Measurements from ENCODE around the gene POMP. TPM values are rescaled to one million over a fixed set of nuclear protein-coding genes. Genes with fewer than 3 reads are reported as not detected.

POMP gene
- total RNA-seq, 1 experiment from 2014 or later = 102 TPM

DNA sequence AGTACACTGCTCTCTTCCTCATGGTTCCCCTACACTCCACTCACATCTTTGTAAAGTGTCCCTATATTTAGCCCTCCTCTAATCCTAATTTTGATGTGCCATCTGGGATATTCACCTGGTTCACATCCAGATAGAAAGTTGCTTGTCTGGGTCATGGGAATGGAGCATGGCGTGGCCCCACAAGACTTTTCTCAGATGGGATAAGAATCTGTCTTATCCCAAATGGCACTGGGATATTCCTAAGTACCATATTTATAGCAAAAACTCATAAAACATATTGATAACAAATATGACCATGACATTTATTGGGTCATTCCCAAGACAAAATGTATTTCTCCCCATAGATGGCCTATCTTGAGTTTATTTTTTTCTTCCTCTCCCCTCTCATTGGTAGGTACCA, 49.5 kb upstream of the POMP start:
- Histone ChIP-seq H2BK15ac (ENCODE audit: low read depth, low read length) (no peak overlapping the region), H3K56ac (ENCODE audit: insufficient read length, low read depth, low read length) (no peak overlapping the region), H2BK20ac (ENCODE audit: low read depth, low read length, poor library complexity, severe bottlenecking) (no peak overlapping the region), H3K23ac (ENCODE audit: insufficient read length, low read depth, low read length) (no peak overlapping the region), H4K91ac (ENCODE audit: insufficient read length, low read depth, low read length) (no peak overlapping the region), H2AFZ (ENCODE audit: low read length) (no peak overlapping the region), H3K79me2 (ENCODE audit: insufficient read depth, low read length) (no peaks in the 10 kb centered on the region), H3K9me3 (ENCODE audit: control insufficient read depth, low read depth, low read length) (no peaks in the 10 kb centered on the region), H3K4me2 (ENCODE audit: insufficient read depth, insufficient read length, low read length) (no peak overlapping the region), H2BK5ac (ENCODE audit: insufficient read length, low read length) (no peak overlapping the region), H4K5ac (ENCODE audit: insufficient read length, low read depth, low read length) (no peak overlapping the region), H3K27ac (ENCODE audit: insufficient read length, low read depth, low read length) (no peak overlapping the region), H3K18ac (ENCODE audit: insufficient read length, low read depth, low read length) (no peak overlapping the region), H3K9ac (ENCODE audit: extremely low read depth, insufficient read length, low read length) (no peak overlapping the region), H2BK12ac (ENCODE audit: insufficient read length, low read depth, low read length) (no peak overlapping the region), H3K23me2 (ENCODE audit: insufficient read length, low read depth, low read length, poor library complexity, severe bottlenecking) (no peaks in the 10 kb centered on the region), H2BK120ac (ENCODE audit: low read depth, low read length, poor library complexity, severe bottlenecking) (no peak overlapping the region), H3K4me1 (ENCODE audit: insufficient read depth, low read length) (no peaks in the 10 kb centered on the region), H4K20me1 (ENCODE audit: control insufficient read depth, insufficient read depth, insufficient read length) (no peaks in the 10 kb centered on the region), H2AK5ac (ENCODE audit: insufficient read length, low read length) (no peak overlapping the region), H3K79me1 (ENCODE audit: insufficient read depth, low read depth, low read length, poor library complexity, severe bottlenecking) (no peaks in the 10 kb centered on the region), H4K8ac (replicated peaks; ENCODE audit: insufficient read length, low read depth, low read length) (no peak overlapping the region), H3K14ac (ENCODE audit: insufficient read depth, low read length) (no peak overlapping the region), H3K27me3 (ENCODE audit: insufficient read depth, low read length) (no peaks in the 10 kb centered on the region), H3T11ph (ENCODE audit: low read length) (no peak overlapping the region), H3K4ac (ENCODE audit: low read depth, low read length) (no peak overlapping the region)
- Mint-ChIP-seq H3K4me1 (peaks cover 0 to 4% of the 10 kb centered on the region in 2 experiments; a peak in 1 of 4 replicates), H3K9me3 (no peaks in the 10 kb centered on the region; a peak in 1 of 5 replicates), H3K4me3 (no peak overlapping the region), H3K27me3 (ENCODE audit: low read depth) (peaks cover 3% of the 10 kb centered on the region; the same call in 1 of the 2 replicates), H3K27ac (no peak overlapping the region), H3K36me3 (ENCODE audit: insufficient read depth in 1 of 3, low read depth in 3 of 3) (no peaks in the 10 kb centered on the region)
- no peak for DNase-seq
- WGBS (ENCODE audit: extremely low coverage, insufficient read length, low lambda C conversion rate) = no CpG with 5 or more reads among the region's 1 CpG
- TF ChIP-seq, protein P1, sequence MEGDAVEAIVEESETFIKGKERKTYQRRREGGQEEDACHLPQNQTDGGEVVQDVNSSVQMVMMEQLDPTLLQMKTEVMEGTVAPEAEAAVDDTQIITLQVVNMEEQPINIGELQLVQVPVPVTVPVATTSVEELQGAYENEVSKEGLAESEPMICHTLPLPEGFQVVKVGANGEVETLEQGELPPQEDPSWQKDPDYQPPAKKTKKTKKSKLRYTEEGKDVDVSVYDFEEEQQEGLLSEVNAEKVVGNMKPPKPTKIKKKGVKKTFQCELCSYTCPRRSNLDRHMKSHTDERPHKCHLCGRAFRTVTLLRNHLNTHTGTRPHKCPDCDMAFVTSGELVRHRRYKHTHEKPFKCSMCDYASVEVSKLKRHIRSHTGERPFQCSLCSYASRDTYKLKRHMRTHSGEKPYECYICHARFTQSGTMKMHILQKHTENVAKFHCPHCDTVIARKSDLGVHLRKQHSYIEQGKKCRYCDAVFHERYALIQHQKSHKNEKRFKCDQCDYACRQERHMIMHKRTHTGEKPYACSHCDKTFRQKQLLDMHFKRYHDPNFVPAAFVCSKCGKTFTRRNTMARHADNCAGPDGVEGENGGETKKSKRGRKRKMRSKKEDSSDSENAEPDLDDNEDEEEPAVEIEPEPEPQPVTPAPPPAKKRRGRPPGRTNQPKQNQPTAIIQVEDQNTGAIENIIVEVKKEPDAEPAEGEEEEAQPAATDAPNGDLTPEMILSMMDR (conservative IDR thresholded peaks at IDR 0.05) = no peak

Data from H9 (cell line).